GM18505 (cell line): Measurements from ENCODE around the gene NR1D1.
"Not testable (repeated sequence)": the region's sequence is repeated elsewhere in the genome, so short reads cannot be mapped to it uniquely, and the experiment has no call there.

Experiments
- ATAC-seq: cut with Tn5 transposase; IDR thresholded peaks from one replicate; pipeline ENCODE4 v1.9.1; 2021; ENCODE audit not compliant: unreplicated experiment
- POLR2A ChIP-seq: IDR thresholded peaks from 4 replicates; pipeline ENCODE4 v1.6.1; 2011; ENCODE audit warnings: borderline replicate concordance; ENCODE audit not compliant: insufficient read depth, insufficient read length; ENCODE audit errors: extremely low read depth

NR1D1 gene

DNA sequence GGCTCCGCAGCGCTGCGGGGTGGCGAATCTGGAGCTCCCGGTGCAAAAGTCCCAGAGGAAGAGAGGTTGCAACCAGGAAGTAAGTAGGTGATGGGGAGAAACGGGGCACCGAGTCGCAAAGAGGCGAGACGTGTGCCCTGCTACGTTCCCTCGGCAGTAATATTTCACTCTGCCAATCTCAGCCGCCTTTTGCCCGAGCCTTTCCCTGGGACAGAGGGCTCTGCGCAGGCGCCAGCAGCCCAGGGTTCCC lies at the start of gene NR1D1:
Gene NR1D1 (minus strand): TSS at position 171 of the 250 bp plus-strand sequence. CDS start 495 bp downstream, outside the sequence.
- TF ChIP-seq POLR2A = no peak
- no peak for ATAC-seq

GRCh38 chr17:40148527-40148926 lies 48.1 kb upstream of the NR1D1 start:
- ATAC-seq = no peak
- TF ChIP-seq POLR2A = no peak

GRCh38 chr17:40145476-40145875 lies 45.1 kb upstream of the NR1D1 start:
- TF ChIP-seq POLR2A = no peak
- no peak for ATAC-seq

GRCh38 chr17:40143166-40143565 lies 42.8 kb upstream of the NR1D1 start:
- ATAC-seq = not testable (repeated sequence)

GRCh38 chr17:40139566-40140058 lies 39.2 kb upstream of the NR1D1 start:
- ATAC-seq = peak; percentile 18

GRCh38 chr17:40135817-40136216 lies 35.4 kb upstream of the NR1D1 start:
- no peak for ATAC-seq
- TF ChIP-seq POLR2A = no peak

More at GRCh38 chr17:40139566-40140058, 39.2 kb upstream of the NR1D1 start:
- TF ChIP-seq POLR2A = no peak

DNA sequence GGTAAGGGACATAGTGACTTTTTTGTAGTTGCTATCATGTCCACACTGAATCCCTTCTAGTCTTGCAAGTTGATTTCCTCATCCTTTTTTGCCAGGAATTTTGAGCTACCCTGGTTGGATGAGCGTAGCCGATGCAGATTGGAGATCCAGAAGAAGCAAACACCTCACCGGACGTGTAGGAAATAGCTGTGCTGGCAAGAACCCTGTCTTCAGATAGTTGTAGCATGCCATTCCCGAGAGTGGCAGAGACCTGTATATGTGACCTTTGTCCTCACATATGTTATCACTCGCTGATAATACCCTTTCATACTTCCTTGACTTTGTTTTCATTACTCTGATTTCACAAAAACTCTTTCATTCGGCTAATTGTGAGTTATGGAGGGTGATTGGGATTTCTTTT lies 33.8 kb upstream of the NR1D1 start:
- TF ChIP-seq POLR2A = no peak
- no peak for ATAC-seq

- no peak for ATAC-seq
- TF ChIP-seq POLR2A = no peak
These were observed 30.1 kb upstream of the NR1D1 start for GRCh38 chr17:40130352-40131042.

DNA sequence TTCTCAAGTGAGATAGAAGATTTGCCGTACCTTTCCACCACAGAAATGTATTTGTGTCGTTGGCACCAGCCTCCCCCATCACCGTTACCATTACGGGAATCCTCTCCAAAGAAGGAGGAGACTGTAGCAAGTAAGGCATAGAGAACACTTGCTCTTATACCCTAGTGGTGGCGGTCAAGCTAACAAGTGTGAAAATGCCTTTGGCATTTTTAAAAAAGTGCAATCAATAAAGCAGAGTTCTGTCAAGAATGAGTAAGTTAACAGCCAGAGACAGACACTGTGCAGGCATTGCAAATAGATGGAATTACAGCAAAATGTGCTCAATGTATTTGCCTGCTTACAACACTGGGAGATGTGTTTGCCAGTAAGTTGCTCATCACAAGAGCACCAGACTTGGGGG lies 29.1 kb upstream of the NR1D1 start:
- TF ChIP-seq POLR2A = no peak

GRCh38 chr17:40124279-40125141 lies 24.1 kb upstream of the NR1D1 start:
- no peak for TF ChIP-seq POLR2A
- ATAC-seq = no peak

More for the DNA sequence above, 29.1 kb upstream of the NR1D1 start:
- ATAC-seq = no peak

DNA sequence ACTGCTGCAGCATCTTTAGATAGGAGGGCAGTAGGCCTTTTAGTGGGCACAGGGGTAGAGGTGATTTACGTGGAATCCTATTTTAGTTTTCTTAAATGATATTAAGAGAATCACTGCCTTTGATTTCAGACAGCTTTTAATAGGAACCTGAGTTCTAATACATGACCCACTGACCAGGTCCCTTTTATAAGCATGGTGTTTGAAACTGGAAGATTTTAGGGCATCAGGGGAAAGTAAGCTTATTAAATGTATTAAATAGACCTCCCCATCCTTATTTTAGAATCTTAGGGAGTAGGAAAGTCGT lies 23.4 kb upstream of the NR1D1 start:
- ATAC-seq = no peak
- TF ChIP-seq POLR2A = no peak

DNA sequence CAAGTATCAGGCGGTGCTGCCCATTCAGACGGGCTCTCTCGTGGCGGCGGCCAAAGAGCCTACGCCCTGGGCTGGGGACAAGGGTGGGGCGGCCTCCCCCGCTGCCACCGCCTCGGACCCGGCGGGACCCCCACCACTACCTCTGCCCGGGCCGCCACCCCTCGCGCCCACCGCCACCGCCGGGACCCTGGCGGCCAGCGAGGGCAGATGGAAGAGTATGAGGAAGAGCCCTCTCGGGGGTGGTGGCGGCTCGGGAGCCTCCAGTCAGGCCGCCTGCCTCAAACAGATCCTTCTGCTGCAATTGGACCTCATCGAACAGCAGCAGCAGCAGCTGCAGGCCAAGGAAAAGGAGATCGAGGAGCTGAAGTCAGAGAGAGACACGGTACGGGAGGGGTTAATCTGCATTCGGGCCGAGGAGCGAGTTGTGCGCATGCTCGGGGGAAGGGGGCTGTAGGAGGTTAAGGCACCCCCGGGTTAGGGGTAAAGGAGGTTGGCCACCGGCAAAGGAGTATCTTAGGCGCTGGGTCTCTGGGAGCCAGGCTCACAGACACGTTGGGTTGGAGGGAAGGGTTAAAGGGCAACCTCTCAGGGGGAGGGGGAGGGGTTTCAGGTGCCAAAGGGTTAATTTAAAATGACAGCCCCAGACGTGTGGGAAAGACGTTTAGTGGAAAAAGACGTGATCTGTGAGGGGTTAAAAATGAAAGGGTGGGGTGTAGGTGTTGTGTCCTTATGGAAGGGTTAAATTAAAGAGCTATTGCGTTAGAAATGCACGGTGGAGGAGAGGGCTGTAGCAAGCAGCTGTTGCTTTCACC lies 22.8 kb upstream of the NR1D1 start:
- ATAC-seq = peak; percentile 22
- no peak for TF ChIP-seq POLR2A

DNA sequence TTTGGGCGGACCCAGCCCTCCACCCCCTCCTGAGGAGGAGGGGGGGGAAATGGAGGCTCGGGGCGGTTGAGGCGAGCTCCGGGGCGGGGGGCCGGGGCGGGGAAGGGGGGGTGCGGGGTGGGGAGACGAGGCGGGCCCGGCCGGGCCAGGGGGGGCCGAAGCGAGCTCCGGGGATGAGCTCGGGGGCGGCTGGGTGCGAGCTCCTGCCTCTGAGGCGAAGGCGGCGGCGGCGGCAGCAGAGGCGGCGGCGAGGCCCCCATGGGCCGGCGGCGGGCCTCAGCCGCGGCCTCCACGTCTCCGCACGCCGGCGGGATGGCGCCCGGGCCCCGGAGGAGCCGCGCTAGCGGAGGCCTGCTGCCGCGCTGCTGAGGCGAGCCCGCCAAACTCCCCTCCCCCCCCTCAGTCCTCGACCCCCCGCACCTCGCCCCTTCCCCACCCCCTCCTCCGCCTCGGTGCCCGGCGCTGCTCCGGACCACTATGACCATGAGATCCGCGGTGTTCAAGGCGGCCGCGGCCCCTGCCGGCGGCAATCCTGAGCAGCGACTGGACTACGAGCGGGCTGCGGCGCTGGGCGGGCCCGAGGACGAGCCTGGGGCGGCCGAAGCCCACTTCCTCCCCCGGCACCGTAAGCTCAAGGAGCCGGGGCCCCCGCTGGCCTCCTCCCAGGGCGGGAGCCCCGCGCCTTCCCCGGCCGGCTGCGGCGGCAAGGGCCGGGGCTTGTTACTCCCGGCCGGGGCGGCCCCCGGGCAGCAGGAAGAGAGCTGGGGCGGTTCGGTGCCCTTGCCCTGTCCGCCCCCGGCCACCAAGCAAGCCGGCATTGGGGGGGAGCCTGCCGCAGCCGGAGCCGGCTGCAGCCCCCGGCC lies 22.0 kb upstream of the NR1D1 start:
- ATAC-seq = peak; percentile 30
- TF ChIP-seq POLR2A = no peak
